ENCODE results near the gene MIEN1.
"Not testable (repeated sequence)": the region's sequence is repeated elsewhere in the genome, so short reads cannot be mapped to it uniquely, and the experiment has no call there.

Gene MIEN1

GRCh38 chr17:39701012-39701783, 29.1 kb downstream of the MIEN1 start:
- peak; percentile 69 for FAIRE-seq
- no peak for DNase-seq (ENCODE audit: insufficient read length, low spot score)

- DNase-seq (ENCODE audit: insufficient read length, low spot score), result peak; percentile 46
- peak; percentile 9 for FAIRE-seq
These were observed 30.0 kb downstream of the MIEN1 start for GRCh38 chr17:39700148-39700987.

- FAIRE-seq, result peak; percentile 97
- peak; percentile 92 for DNase-seq (ENCODE audit: insufficient read length, low spot score)
These were observed 30.5 kb downstream of the MIEN1 start, which contains the start of gene ERBB2 for GRCh38 chr17:39699818-39700147. Gene ERBB2, plus strand, starts transcription at chr17:39700064. Its CDS starts 175 bp downstream, at chr17:39700239.

- not testable (repeated sequence) for DNase-seq (ENCODE audit: insufficient read length, low spot score); FAIRE-seq
These were observed 31.0 kb downstream of the MIEN1 start for GRCh38 chr17:39699157-39699817.

GRCh38 chr17:39697961-39698360, 32.4 kb downstream of the MIEN1 start:
- FAIRE-seq (no peak), DNase-seq (ENCODE audit: insufficient read length, low spot score) (no peak)

- no peak for FAIRE-seq
- DNase-seq (ENCODE audit: insufficient read length, low spot score), result no peak
These were observed 33.6 kb downstream of the MIEN1 start for GRCh38 chr17:39696731-39697130.

- FAIRE-seq (no peak), DNase-seq (ENCODE audit: insufficient read length, low spot score) (no peak)
These were observed 35.2 kb downstream of the MIEN1 start for GRCh38 chr17:39695089-39695474.

GRCh38 chr17:39694593-39694992, 35.7 kb downstream of the MIEN1 start:
- DNase-seq (ENCODE audit: insufficient read length, low spot score), result no peak
- no peak for FAIRE-seq

- FAIRE-seq, result no peak
These were observed 41.4 kb downstream of the MIEN1 start for GRCh38 chr17:39688945-39689344.

GRCh38 chr17:39688475-39688835, 41.9 kb downstream of the MIEN1 start:
- FAIRE-seq, result no peak
- DNase-seq (ENCODE audit: insufficient read length, low spot score), result no peak

More at GRCh38 chr17:39688945-39689344, 41.4 kb downstream of the MIEN1 start:
- DNase-seq (ENCODE audit: insufficient read length, low spot score), result no peak

- FAIRE-seq, result peak; percentile 82
These were observed 42.5 kb downstream of the MIEN1 start, which contains the start of gene PGAP3 for GRCh38 chr17:39687546-39688474. Gene PGAP3, minus strand, starts transcription at chr17:39688057. Its CDS starts 43 bp downstream, at chr17:39688014.

GRCh38 chr17:39687101-39687545, 43.2 kb downstream of the MIEN1 start:
- FAIRE-seq (no peak), DNase-seq (ENCODE audit: insufficient read length, low spot score) (no peak)

More at GRCh38 chr17:39687546-39688474, 42.5 kb downstream of the MIEN1 start, which contains the start of gene PGAP3:
- peak; percentile 98 for DNase-seq (ENCODE audit: insufficient read length, low spot score)

- no peak for FAIRE-seq
- DNase-seq (ENCODE audit: insufficient read length, low spot score), result no peak
These were observed 45.8 kb downstream of the MIEN1 start for GRCh38 chr17:39684369-39685192.

GRCh38 chr17:39683295-39683939, 46.9 kb downstream of the MIEN1 start:
- DNase-seq (ENCODE audit: insufficient read length, low spot score) (no peak), FAIRE-seq (no peak)

GRCh38 chr17:39679521-39680192, 50.7 kb downstream of the MIEN1 start:
- FAIRE-seq (no peak), DNase-seq (ENCODE audit: insufficient read length, low spot score) (no peak)

Data from HTR-8/SVneo (cell line).